ENCODE results near the gene PTPRU.

The PTPRU gene

GRCh38 chr1:29319300-29320110 is 83.2 kb downstream of the PTPRU start:
- no peak for DNase-seq

GRCh38 chr1:29320156-29320940 is 84.0 kb downstream of the PTPRU start:
- DNase-seq, result no peak

GRCh38 chr1:29321176-29321575 is 84.9 kb downstream of the PTPRU start:
- DNase-seq, result no peak

- no peak for DNase-seq
Observed at GRCh38 chr1:29322147-29322694, 85.9 kb downstream of the PTPRU start.

GRCh38 chr1:29322861-29323585 is 86.7 kb downstream of the PTPRU start:
- no peak for DNase-seq

- no peak for DNase-seq
Observed at GRCh38 chr1:29323636-29324035, 87.3 kb downstream of the PTPRU start.

GRCh38 chr1:29324202-29324601 is 87.9 kb downstream of the PTPRU start:
- no peak for DNase-seq

GRCh38 chr1:29324771-29325351 is 88.5 kb downstream of the PTPRU start:
- no peak for DNase-seq

GRCh38 chr1:29325675-29326074 is 89.4 kb downstream of the PTPRU start:
- DNase-seq, result no peak

GRCh38 chr1:29326123-29326522 is 89.8 kb downstream of the PTPRU start:
- no peak for DNase-seq

- DNase-seq, result no peak
Observed at GRCh38 chr1:29327223-29327935, 91.1 kb downstream of the PTPRU start.

- no peak for DNase-seq
Observed at GRCh38 chr1:29329022-29329775, 92.9 kb downstream of the PTPRU start.

GRCh38 chr1:29330089-29330488 is 93.8 kb downstream of the PTPRU start:
- DNase-seq, result no peak

GRCh38 chr1:29330856-29331255 is 94.5 kb downstream of the PTPRU start:
- DNase-seq, result no peak

- no peak for DNase-seq
Observed at GRCh38 chr1:29331309-29331708, 95.0 kb downstream of the PTPRU start.

GRCh38 chr1:29331729-29332128 is 95.4 kb downstream of the PTPRU start:
- DNase-seq, result no peak

- no peak for DNase-seq
Observed at GRCh38 chr1:29332204-29332603, 95.9 kb downstream of the PTPRU start.

GRCh38 chr1:29333008-29333407 is 96.7 kb downstream of the PTPRU start:
- DNase-seq, result no peak

- no peak for DNase-seq
Observed at GRCh38 chr1:29335573-29335972, 99.3 kb downstream of the PTPRU start.

- no peak for DNase-seq
Observed at GRCh38 chr1:29338908-29339575, 102.7 kb downstream of the PTPRU start.

GRCh38 chr1:29341936-29342335 is 105.6 kb downstream of the PTPRU start:
- DNase-seq, result no peak

Measured in activated T-cell treated with anti-CD3 and anti-CD28 coated beads for 4 hours (primary cell).